Uterus (tissue), 4 donors: Measurements from ENCODE around the gene NLRC4. TPM values are rescaled to one million over a fixed set of nuclear protein-coding genes. Genes with fewer than 3 reads are reported as not detected.
"Not testable (repeated sequence)": the region's sequence is repeated elsewhere in the genome, so short reads cannot be mapped to it uniquely, and the experiment has no call there.

ENCODE experiments used
- DNase-seq, 2 donors: peaks; one replicate each; pipeline ENCODE4 v3.0.0-alpha.2; 2019 to 2020
- H3K27ac ChIP-seq, 2 donors: fragments of 200-600 bp; sonication (generic); 1 replicate in 1 of 2; 2 replicates in 1 of 2; pipeline ENCODE4 v1.5.1; 2016 to 2018
- H3K27me3 ChIP-seq, 2 donors: fragments of 200-600 bp; sonication (generic); one replicate each; pipeline ENCODE4 v1.5.1; 2018 to 2019; ENCODE audit warnings: control low read depth in 1 of 2
- H3K36me3 ChIP-seq, 2 donors: fragments of 200-600 bp; sonication (generic); one replicate each; pipeline ENCODE4 v1.5.1; 2019; ENCODE audit warnings: control low read depth in 1 of 2
- H3K4me1 ChIP-seq, 2 donors: fragments of 200-600 bp; sonication (generic); one replicate each; pipeline ENCODE4 v1.5.1; 2018 to 2019; ENCODE audit warnings: control low read depth in 1 of 2
- H3K4me3 ChIP-seq, 2 donors: fragments of 200-600 bp; sonication (generic); 1 replicate in 1 of 2; 2 replicates in 1 of 2; pipeline ENCODE4 v1.5.1; 2018 to 2019; ENCODE audit warnings: mild to moderate bottlenecking in 1 of 2
- H3K9me3 ChIP-seq, 2 donors: fragments of 200-600 bp; sonication (generic); one replicate each; pipeline ENCODE4 v1.5.1; 2019; ENCODE audit warnings: control low read depth in 1 of 2
- POLR2A ChIP-seq, 2 donors: fragments of 450-650 bp; IDR thresholded peaks; one replicate each; pipeline ENCODE4 v1.6.1; 2016; ENCODE audit warnings: antibody characterized with exemption in 2 of 2, mild to moderate bottlenecking in 1 of 2, moderate library complexity in 1 of 2
- intact Hi-C: fragments of 100-400 bp; cut with DNase I; formaldehyde crosslinking; loops from one replicate; pipeline ENCODE4 v1.15.1; 2023; ENCODE audit warnings: low total_unique reads
- total RNA-seq, 4 donors: library from RNA; depleted of rRNA in 3 of 4; stranded (reverse); fragments of >200 nt in 3 of 4; gene quantifications; one replicate each; pipeline versions ENCODE4 v1.1.0 to v1.2.4, GENCODE V29; 2014 to 2023
- TF ChIP-seq, protein P1 (sequence below), 4 experiments: fragments of 200-600 bp in 2 of 4; fragments of 450-650 bp in 2 of 4; sonication (generic) in 2 of 4; IDR thresholded peaks; one replicate each; pipeline ENCODE4 v1.5.1; 2016 to 2019; ENCODE audit warnings: antibody characterized with exemption in 4 of 4, mild to moderate bottlenecking in 2 of 4, moderate library complexity in 1 of 4
- donor health status: DM: yes; HTN: yes; CAD: no.

Gene NLRC4
- total RNA-seq, 4 donors from 2014 or later: 0.26 to 1.5 (median 0.75) TPM

DNA sequence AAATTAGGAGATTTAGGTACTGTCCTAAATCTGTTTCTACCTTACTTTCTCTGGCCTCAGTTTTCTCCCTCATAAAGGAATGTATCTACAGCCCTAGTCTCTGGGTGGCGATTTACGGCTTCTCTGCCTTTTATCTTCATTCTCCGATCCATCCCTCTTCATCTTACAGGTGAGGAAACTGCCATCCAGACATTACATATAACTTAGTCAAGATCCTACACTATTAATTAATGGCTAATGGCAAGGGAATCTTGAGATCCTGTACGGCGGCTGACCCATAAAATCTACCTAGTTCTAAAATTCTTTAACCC, 12.6 kb upstream of the NLRC4 start:
- intact Hi-C loops: no loop called here
- Histone ChIP-seq H3K27me3 (no peaks in the 10 kb centered on the region), H3K9me3 (no peaks in the 10 kb centered on the region), H3K4me3 (peak overlapping the region; percentile 87 to 91), H3K4me1 (no peaks in the 10 kb centered on the region), H3K27ac (peak overlapping the region; percentile 82 to 85), H3K36me3 (no peaks in the 10 kb centered on the region)
- no peak for DNase-seq
- TF ChIP-seq, protein P1, sequence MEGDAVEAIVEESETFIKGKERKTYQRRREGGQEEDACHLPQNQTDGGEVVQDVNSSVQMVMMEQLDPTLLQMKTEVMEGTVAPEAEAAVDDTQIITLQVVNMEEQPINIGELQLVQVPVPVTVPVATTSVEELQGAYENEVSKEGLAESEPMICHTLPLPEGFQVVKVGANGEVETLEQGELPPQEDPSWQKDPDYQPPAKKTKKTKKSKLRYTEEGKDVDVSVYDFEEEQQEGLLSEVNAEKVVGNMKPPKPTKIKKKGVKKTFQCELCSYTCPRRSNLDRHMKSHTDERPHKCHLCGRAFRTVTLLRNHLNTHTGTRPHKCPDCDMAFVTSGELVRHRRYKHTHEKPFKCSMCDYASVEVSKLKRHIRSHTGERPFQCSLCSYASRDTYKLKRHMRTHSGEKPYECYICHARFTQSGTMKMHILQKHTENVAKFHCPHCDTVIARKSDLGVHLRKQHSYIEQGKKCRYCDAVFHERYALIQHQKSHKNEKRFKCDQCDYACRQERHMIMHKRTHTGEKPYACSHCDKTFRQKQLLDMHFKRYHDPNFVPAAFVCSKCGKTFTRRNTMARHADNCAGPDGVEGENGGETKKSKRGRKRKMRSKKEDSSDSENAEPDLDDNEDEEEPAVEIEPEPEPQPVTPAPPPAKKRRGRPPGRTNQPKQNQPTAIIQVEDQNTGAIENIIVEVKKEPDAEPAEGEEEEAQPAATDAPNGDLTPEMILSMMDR (IDR thresholded peaks at IDR 0.05): no peak
- no peak for TF ChIP-seq POLR2A (IDR thresholded peaks at IDR 0.05)

DNA sequence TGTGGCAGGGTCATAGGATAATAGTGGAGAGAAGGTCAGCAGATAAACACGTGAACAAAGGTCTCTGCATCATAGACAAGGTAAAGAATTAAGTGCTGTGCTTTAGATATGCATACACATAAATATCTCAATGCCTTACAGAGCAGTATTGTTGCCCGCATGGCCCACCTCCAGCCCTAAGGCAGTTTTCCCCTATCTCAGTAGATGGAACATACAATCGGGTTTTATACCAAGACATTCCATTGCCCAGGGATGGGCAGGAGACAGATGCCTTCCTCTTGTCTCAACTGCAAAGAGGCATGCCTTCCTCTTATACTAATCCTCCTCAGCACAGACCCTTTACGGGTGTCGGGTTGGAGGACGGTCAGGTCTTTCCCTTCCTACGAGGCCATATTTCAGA, 11.1 kb upstream of the NLRC4 start:
- H3K27me3 ChIP-seq, intact Hi-C loops, DNase-seq, H3K4me1 ChIP-seq, H3K9me3 ChIP-seq, H3K27ac ChIP-seq, H3K4me3 ChIP-seq, H3K36me3 ChIP-seq: not testable (repeated sequence)

DNA sequence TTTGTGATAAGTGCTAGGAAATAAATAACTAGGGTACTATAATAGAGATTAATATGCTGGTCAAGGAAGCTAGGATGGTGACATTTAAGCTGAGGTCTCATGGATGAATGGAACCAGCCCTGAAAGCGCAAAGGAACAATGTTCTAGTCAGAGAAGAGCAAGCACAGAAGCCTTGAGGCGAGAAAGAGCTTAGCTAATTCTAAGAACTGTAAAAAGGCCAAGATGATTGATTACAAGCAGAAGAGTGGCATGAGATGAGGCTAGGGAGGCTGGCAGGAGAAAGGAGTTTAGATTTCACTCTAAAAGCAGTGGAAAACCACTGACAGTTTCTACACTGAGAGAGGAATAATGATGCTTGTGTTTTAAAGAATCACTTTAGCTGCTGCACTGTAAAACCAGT, 9.6 kb upstream of the NLRC4 start:
- DNase-seq: no peak
- Histone ChIP-seq H3K4me3 (no peak overlapping the region), H3K27ac (no peak overlapping the region), H3K27me3 (no peaks in the 10 kb centered on the region), H3K36me3 (no peaks in the 10 kb centered on the region), H3K4me1 (no peaks in the 10 kb centered on the region), H3K9me3 (no peaks in the 10 kb centered on the region)
- TF ChIP-seq, protein P1 (IDR thresholded peaks at IDR 0.05): no peak
- no peak for TF ChIP-seq POLR2A (IDR thresholded peaks at IDR 0.05)
- intact Hi-C loops: no loop called here

DNA sequence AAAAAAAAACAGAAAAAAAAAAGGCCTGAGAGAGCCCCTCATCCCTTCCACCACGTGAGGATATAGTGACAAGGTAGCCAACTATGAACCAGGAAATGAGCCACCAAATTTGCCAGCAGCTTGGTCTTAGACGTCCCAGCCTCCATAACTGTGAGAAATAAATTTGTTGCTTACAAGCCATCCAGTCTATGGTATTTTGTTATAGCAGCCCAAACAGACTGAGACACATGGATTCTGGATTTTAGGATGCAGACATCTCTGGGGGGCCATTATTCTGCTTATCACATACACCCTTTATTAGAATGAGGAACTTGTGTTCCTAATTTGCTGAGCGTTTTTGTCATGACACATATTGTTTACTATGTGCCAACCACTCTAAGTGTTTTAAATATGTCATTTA, 7.6 kb upstream of the NLRC4 start:
- intact Hi-C loops: no loop called here
- Histone ChIP-seq H3K4me1 (no peaks in the 10 kb centered on the region), H3K9me3 (no peaks in the 10 kb centered on the region), H3K36me3 (no peaks in the 10 kb centered on the region), H3K4me3 (no peak overlapping the region), H3K27me3 (no peaks in the 10 kb centered on the region), H3K27ac (no peak overlapping the region)
- TF ChIP-seq, protein P1 (IDR thresholded peaks at IDR 0.05): no peak
- TF ChIP-seq POLR2A (IDR thresholded peaks at IDR 0.05): no peak
- DNase-seq: no peak

DNA sequence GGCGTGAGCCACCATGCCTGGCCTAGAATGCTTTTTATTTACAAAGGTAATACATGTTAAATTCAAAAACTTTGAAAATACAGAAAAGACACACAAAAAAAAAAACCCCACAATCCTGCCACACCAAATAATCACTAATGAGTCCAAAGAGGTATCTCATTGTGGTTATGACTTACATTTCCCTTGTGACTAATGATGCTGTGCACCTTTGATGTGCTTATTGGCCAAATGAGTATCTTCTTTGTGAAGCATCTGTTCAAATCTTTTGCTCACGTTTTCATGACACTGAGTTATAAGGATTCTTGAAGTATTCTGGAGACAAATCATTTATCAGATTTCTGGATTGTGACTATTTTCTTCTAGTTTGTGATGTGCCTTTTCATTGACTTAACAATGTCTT, 6.4 kb upstream of the NLRC4 start:
- no peak overlapping the region for H3K27ac ChIP-seq
- H3K4me1 ChIP-seq: no peaks in the 10 kb centered on the region
- no peaks in the 10 kb centered on the region for H3K36me3 ChIP-seq
- TF ChIP-seq, protein P1 (IDR thresholded peaks at IDR 0.05): no peak
- no peak for TF ChIP-seq POLR2A (IDR thresholded peaks at IDR 0.05)
- no peaks in the 10 kb centered on the region for H3K9me3 ChIP-seq
- no peak for DNase-seq
- no peaks in the 10 kb centered on the region for H3K27me3 ChIP-seq
- intact Hi-C loops: no loop called here
- H3K4me3 ChIP-seq: no peak overlapping the region

DNA sequence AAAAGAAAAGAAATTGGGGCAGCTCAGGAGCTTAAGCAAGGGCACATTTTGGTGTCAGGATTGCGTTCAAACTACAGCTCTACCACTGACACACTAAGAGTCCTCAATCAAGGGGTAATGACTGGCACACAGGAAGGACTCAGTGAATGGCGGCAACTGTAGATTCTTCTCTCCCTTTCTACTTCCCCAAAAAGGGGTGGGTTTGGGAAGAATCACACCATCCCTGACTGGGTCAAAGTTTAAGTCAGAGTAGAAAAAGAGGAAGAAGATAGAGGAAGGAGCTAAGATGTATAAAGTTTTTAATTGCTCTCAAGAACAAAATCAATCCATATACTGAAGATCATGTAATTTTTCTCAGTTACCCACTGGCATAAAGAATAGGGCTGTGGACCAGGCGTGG, 2.6 kb downstream of the NLRC4 start:
- no peaks in the 10 kb centered on the region for H3K27me3 ChIP-seq
- no peaks in the 10 kb centered on the region for H3K9me3 ChIP-seq
- H3K4me3 ChIP-seq: no peak overlapping the region
- H3K27ac ChIP-seq: no peak overlapping the region
- no peaks in the 10 kb centered on the region for H3K36me3 ChIP-seq
- TF ChIP-seq POLR2A (IDR thresholded peaks at IDR 0.05): no peak
- TF ChIP-seq, protein P1 (IDR thresholded peaks at IDR 0.05): no peak
- DNase-seq: no peak
- no peaks in the 10 kb centered on the region for H3K4me1 ChIP-seq
- intact Hi-C loops: no loop called here
